ENCODE data around the gene MRPS34.

MRPS34 gene

GRCh38 chr16:1731603-1732002 is 41.3 kb downstream of the MRPS34 start:
- peaks cover 13% of the 10 kb centered on the region; the same call in 1 of the 2 replicates for H3K36me3 ChIP-seq (ENCODE audit: insufficient read depth, low read length)
- 83% methylated on average over 7 of the region's 7 CpGs for WGBS
- no peak overlapping the region for H3K4me3 ChIP-seq (ENCODE audit: low read length)
- no peaks in the 10 kb centered on the region for H3K27me3 ChIP-seq (ENCODE audit: insufficient read depth, low read length)
- H3K9me3 ChIP-seq (ENCODE audit: insufficient read depth, low read depth, low read length) = peaks cover 17% of the 10 kb centered on the region; the same call in 1 of the 2 replicates
- no peaks in the 10 kb centered on the region for H3K4me1 ChIP-seq (ENCODE audit: insufficient read depth, low read length)
- no peak overlapping the region for H3K27ac ChIP-seq (ENCODE audit: low read depth, low read length)
- no peak overlapping the region for H3K9ac ChIP-seq (ENCODE audit: low read depth, low read length)

- 98% methylated on average over 5 of the region's 7 CpGs for WGBS
- Histone ChIP-seq H3K9me3 (ENCODE audit: insufficient read depth, low read depth, low read length) (peaks cover 12% of the 10 kb centered on the region; the same call in 1 of the 2 replicates), H3K27ac (ENCODE audit: low read depth, low read length) (no peak overlapping the region), H3K4me1 (ENCODE audit: insufficient read depth, low read length) (no peaks in the 10 kb centered on the region), H3K27me3 (ENCODE audit: insufficient read depth, low read length) (no peaks in the 10 kb centered on the region), H3K4me3 (ENCODE audit: low read length) (no peak overlapping the region), H3K36me3 (ENCODE audit: insufficient read depth, low read length) (peaks cover 13% of the 10 kb centered on the region; the same call in 1 of the 2 replicates), H3K9ac (ENCODE audit: low read depth, low read length) (no peak overlapping the region)
These were observed 41.9 kb downstream of the MRPS34 start for GRCh38 chr16:1731073-1731472.

GRCh38 chr16:1729445-1729844 is 43.5 kb downstream of the MRPS34 start:
- 96% methylated on average over 35 of the region's 35 CpGs for WGBS
- H3K4me1 ChIP-seq (ENCODE audit: insufficient read depth, low read length) = no peaks in the 10 kb centered on the region
- peaks cover 11% of the 10 kb centered on the region for H3K36me3 ChIP-seq (ENCODE audit: insufficient read depth, low read length)

DNA sequence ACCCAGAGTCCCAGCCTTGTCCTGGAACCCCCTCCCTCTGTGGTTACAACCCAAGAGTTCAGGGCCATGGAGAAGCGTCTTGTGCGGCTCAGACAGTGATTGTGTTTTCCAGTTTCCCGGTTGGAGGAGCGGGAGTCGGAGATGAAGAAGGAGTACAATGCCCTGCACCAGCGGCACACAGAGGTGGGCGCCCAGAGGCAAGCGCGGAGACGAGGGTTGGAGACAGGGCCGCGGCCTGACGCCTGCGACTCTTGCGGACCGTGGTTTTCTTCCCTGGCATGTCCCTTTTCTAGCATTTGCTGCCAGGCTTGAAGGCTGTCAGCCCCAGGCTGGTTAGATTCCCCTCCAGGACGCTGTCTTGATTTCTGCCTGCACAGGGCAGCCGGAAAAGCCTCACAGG is 43.9 kb downstream of the MRPS34 start:
- peaks cover 11% of the 10 kb centered on the region; the same call in 1 of the 2 replicates for H3K36me3 ChIP-seq (ENCODE audit: insufficient read depth, low read length)
- H3K27ac ChIP-seq (ENCODE audit: low read depth, low read length) = no peak overlapping the region
- H3K9me3 ChIP-seq (ENCODE audit: insufficient read depth, low read depth, low read length) = no peaks in the 10 kb centered on the region
- no peaks in the 10 kb centered on the region for H3K27me3 ChIP-seq (ENCODE audit: insufficient read depth, low read length)
- no peaks in the 10 kb centered on the region for H3K4me1 ChIP-seq (ENCODE audit: insufficient read depth, low read length)
- no peak overlapping the region for H3K4me3 ChIP-seq (ENCODE audit: low read length)
- H3K9ac ChIP-seq (ENCODE audit: low read depth, low read length) = no peak overlapping the region
- 96% methylated on average over 18 of the region's 18 CpGs for WGBS

More at GRCh38 chr16:1729445-1729844, 43.5 kb downstream of the MRPS34 start:
- Histone ChIP-seq H3K9ac (ENCODE audit: low read depth, low read length) (no peak overlapping the region), H3K27ac (ENCODE audit: low read depth, low read length) (no peak overlapping the region), H3K9me3 (ENCODE audit: insufficient read depth, low read depth, low read length) (no peaks in the 10 kb centered on the region), H3K4me3 (ENCODE audit: low read length) (no peak overlapping the region), H3K27me3 (ENCODE audit: insufficient read depth, low read length) (no peaks in the 10 kb centered on the region)

DNA sequence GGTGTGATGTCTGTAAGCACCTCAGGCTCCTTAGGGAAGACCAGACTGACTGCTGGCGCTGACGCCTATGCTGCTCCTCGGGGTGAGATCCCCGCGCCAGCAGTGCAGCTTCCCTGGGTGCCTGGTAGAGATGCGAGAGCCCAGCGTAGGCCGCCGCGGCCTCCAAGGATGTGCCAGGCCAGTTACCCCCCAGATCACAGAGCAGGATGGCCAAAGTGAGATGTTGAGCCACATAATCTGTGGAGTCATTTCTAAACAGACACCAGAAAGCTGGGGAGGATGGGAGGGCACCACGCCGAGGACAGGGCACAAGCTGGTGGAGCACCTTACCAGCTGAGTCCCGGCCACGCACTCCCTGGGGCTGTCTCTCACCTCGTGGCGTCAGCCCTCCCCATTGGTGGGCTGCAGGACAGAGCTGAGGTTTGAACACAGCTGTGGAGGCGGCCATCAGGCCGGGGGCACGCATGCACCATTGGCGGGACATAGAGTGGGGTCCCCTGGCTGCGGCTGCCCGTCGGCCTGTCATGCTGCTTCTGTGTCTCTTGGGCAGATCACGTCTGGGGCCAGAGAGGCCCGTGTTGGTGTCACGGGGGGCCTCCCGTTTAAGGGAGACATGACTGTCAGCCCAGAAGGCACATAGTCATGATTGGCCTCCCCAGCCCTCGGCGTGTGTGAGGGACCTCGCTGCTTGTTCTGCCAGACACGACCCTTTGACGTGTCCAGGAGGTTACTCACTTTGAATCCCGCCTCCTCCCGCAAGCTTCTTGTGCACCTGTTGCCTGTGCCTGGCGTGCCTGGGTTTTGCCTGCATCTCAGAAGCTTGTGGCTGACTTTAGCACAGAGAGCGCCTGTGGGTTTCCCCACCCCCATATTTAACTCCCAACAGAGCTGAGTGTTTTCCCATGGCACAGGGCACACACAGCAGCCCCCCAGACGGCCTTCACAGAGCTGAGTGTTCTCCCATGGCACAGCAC is 45.0 kb downstream of the MRPS34 start:
- Histone ChIP-seq H3K9me3 (ENCODE audit: insufficient read depth, low read depth, low read length) (no peaks in the 10 kb centered on the region), H3K36me3 (ENCODE audit: insufficient read depth, low read length) (peaks cover 8% of the 10 kb centered on the region; the same call in 1 of the 2 replicates), H3K4me1 (ENCODE audit: insufficient read depth, low read length) (peaks cover 3% of the 10 kb centered on the region; the same call in 1 of the 2 replicates), H3K27ac (ENCODE audit: low read depth, low read length) (no peak overlapping the region), H3K27me3 (ENCODE audit: insufficient read depth, low read length) (no peaks in the 10 kb centered on the region), H3K9ac (ENCODE audit: low read depth, low read length) (no peak overlapping the region), H3K4me3 (ENCODE audit: low read length) (no peak overlapping the region)
- WGBS = 96% methylated on average over 37 of the region's 37 CpGs

GRCh38 chr16:1726661-1727502 is 46.1 kb downstream of the MRPS34 start:
- H3K9ac ChIP-seq (ENCODE audit: low read depth, low read length) = no peak overlapping the region
- H3K27ac ChIP-seq (ENCODE audit: low read depth, low read length) = no peak overlapping the region
- no peaks in the 10 kb centered on the region for H3K27me3 ChIP-seq (ENCODE audit: insufficient read depth, low read length)
- peaks cover 8% of the 10 kb centered on the region; the same call in 1 of the 2 replicates for H3K36me3 ChIP-seq (ENCODE audit: insufficient read depth, low read length)
- 95% methylated on average over 32 of the region's 32 CpGs for WGBS
- peaks cover 3% of the 10 kb centered on the region; the same call in 1 of the 2 replicates for H3K4me1 ChIP-seq (ENCODE audit: insufficient read depth, low read length)
- no peak overlapping the region for H3K4me3 ChIP-seq (ENCODE audit: low read length)
- H3K9me3 ChIP-seq (ENCODE audit: insufficient read depth, low read depth, low read length) = no peaks in the 10 kb centered on the region

- H3K27ac ChIP-seq (ENCODE audit: low read depth, low read length) = no peak overlapping the region
- peaks cover 8% of the 10 kb centered on the region; the same call in 1 of the 2 replicates for H3K36me3 ChIP-seq (ENCODE audit: insufficient read depth, low read length)
- H3K9ac ChIP-seq (ENCODE audit: low read depth, low read length) = no peak overlapping the region
- no peaks in the 10 kb centered on the region for H3K27me3 ChIP-seq (ENCODE audit: insufficient read depth, low read length)
- no peak overlapping the region for H3K4me3 ChIP-seq (ENCODE audit: low read length)
- peaks cover 3% of the 10 kb centered on the region; the same call in 1 of the 2 replicates for H3K4me1 ChIP-seq (ENCODE audit: insufficient read depth, low read length)
- 97% methylated on average over 12 of the region's 12 CpGs for WGBS
- H3K9me3 ChIP-seq (ENCODE audit: insufficient read depth, low read depth, low read length) = no peaks in the 10 kb centered on the region
These were observed 48.4 kb downstream of the MRPS34 start for GRCh38 chr16:1724491-1724890.

GRCh38 chr16:1723450-1724147 is 49.3 kb downstream of the MRPS34 start:
- Histone ChIP-seq H3K9ac (ENCODE audit: low read depth, low read length) (no peak overlapping the region), H3K4me3 (ENCODE audit: low read length) (no peak overlapping the region), H3K27me3 (ENCODE audit: insufficient read depth, low read length) (no peaks in the 10 kb centered on the region), H3K27ac (ENCODE audit: low read depth, low read length) (no peak overlapping the region), H3K36me3 (ENCODE audit: insufficient read depth, low read length) (peaks cover 5% of the 10 kb centered on the region; the same call in 1 of the 2 replicates), H3K4me1 (ENCODE audit: insufficient read depth, low read length) (peaks cover 3% of the 10 kb centered on the region; the same call in 1 of the 2 replicates), H3K9me3 (ENCODE audit: insufficient read depth, low read depth, low read length) (no peaks in the 10 kb centered on the region)
- WGBS = 75% methylated on average over 6 of the region's 6 CpGs
